ENCODE results near the gene GIGYF1. TPM values are rescaled to one million over a fixed set of nuclear protein-coding genes. Genes with fewer than 3 reads are reported as not detected.

GIGYF1 gene
- 10 to 100 TPM; 17.7 to 44.0 (median 19.4) TPM for total RNA-seq

GRCh38 chr7:100694098-100694745 is at the start of gene GIGYF1:
Gene GIGYF1, minus strand, starts transcription at chr7:100694250. Its CDS starts 6,012 bp downstream, at chr7:100688238.
- DNase-seq (ENCODE audit: low spot score) (no peak), ATAC-seq (ENCODE audit: low FRiP score) (peak; percentile 58)
- TF ChIP-seq CTCF (IDR thresholded peaks at IDR 0.05) = no peak

GRCh38 chr7:100739934-100740333 is 45.9 kb upstream of the GIGYF1 start:
- TF ChIP-seq CTCF (IDR thresholded peaks at IDR 0.05) = no peak
- ATAC-seq (ENCODE audit: low FRiP score) = no peak
- no peak for DNase-seq (ENCODE audit: low spot score)

GRCh38 chr7:100736671-100737070 is 42.6 kb upstream of the GIGYF1 start:
- no peak for TF ChIP-seq CTCF (IDR thresholded peaks at IDR 0.05)
- DNase-seq (ENCODE audit: low spot score) (no peak), ATAC-seq (ENCODE audit: low FRiP score) (no peak)

- DNase-seq (ENCODE audit: low spot score) (no peak), ATAC-seq (ENCODE audit: low FRiP score) (no peak)
- no peak for TF ChIP-seq CTCF (IDR thresholded peaks at IDR 0.05)
These were observed 41.7 kb upstream of the GIGYF1 start for GRCh38 chr7:100735730-100736129.

- DNase-seq (ENCODE audit: low spot score) (no peak), ATAC-seq (ENCODE audit: low FRiP score) (no peak)
- no peak for TF ChIP-seq CTCF (IDR thresholded peaks at IDR 0.05)
These were observed 38.0 kb upstream of the GIGYF1 start for GRCh38 chr7:100731937-100732636.

GRCh38 chr7:100730136-100730800 is 36.2 kb upstream of the GIGYF1 start:
- TF ChIP-seq CTCF (IDR thresholded peaks at IDR 0.05) = no peak
- no peak for DNase-seq (ENCODE audit: low spot score)

More at GRCh38 chr7:100730136-100730800, 36.2 kb upstream of the GIGYF1 start:
- no peak for ATAC-seq (ENCODE audit: low FRiP score)
